Skin epidermis (tissue), 12 donors: ENCODE data around the gene SLC39A12.
A peak's percentile ranks its signal among the peaks of the same experiment; 100 is the strongest.
"Not testable (repeated sequence)": the region's sequence is repeated elsewhere in the genome, so short reads cannot be mapped to it uniquely, and the experiment has no call there.

ENCODE experiments used
- H3K27ac ChIP-seq, 21 experiments: fragments of 200-600 bp; sonication (generic) in 11 of 21; one replicate each; pipeline ENCODE4 v1.5.0; 2020; ENCODE audit warnings: mild to moderate bottlenecking in 3 of 21, inconsistent platforms in 2 of 21, moderate library complexity in 2 of 21
- H3K4me3 ChIP-seq, 7 experiments: fragments of 200-600 bp; sonication (generic) in 2 of 7; one replicate each; pipeline ENCODE4 v1.5.0; 2020; ENCODE audit warnings: inconsistent platforms in 2 of 7, mild to moderate bottlenecking in 2 of 7, moderate library complexity in 1 of 7

The SLC39A12 gene

GRCh38 chr10:17951868-17952371 lies at the start of gene SLC39A12:
Gene SLC39A12 (plus strand): TSS chr10:17951918. CDS start chr10:17953277, 1,359 bp downstream.
- no peak within 1 kb of the TSS for H3K27ac ChIP-seq

GRCh38 chr10:17904564-17904963 lies 47.2 kb upstream of the SLC39A12 start:
- Histone ChIP-seq H3K4me3 (no peak overlapping the region), H3K27ac (peak overlapping the region in 5 of 21 experiments; percentile 2 to 25 (median 12))

More at GRCh38 chr10:17951868-17952371, at the start of gene SLC39A12:
- H3K4me3 ChIP-seq: no peak within 1 kb of the TSS

- Histone ChIP-seq H3K27ac (no peak overlapping the region), H3K4me3 (no peak overlapping the region)
These were observed 46.2 kb upstream of the SLC39A12 start for GRCh38 chr10:17905491-17905890.

GRCh38 chr10:17906002-17906401 lies 45.7 kb upstream of the SLC39A12 start:
- Histone ChIP-seq H3K27ac (no peak overlapping the region), H3K4me3 (no peak overlapping the region)

GRCh38 chr10:17907641-17908040 lies 44.1 kb upstream of the SLC39A12 start:
- H3K27ac ChIP-seq: no peak overlapping the region
- no peak overlapping the region for H3K4me3 ChIP-seq

GRCh38 chr10:17910125-17910789 lies 41.5 kb upstream of the SLC39A12 start:
- Histone ChIP-seq H3K4me3 (no peak overlapping the region), H3K27ac (no peak overlapping the region)

GRCh38 chr10:17912754-17913153 lies 39.0 kb upstream of the SLC39A12 start:
- Histone ChIP-seq H3K27ac (no peak overlapping the region), H3K4me3 (no peak overlapping the region)

- Histone ChIP-seq H3K27ac (no peak overlapping the region), H3K4me3 (no peak overlapping the region)
These were observed 38.1 kb upstream of the SLC39A12 start for GRCh38 chr10:17913604-17914003.

GRCh38 chr10:17914169-17915045 lies 37.3 kb upstream of the SLC39A12 start:
- no peak overlapping the region for H3K4me3 ChIP-seq
- H3K27ac ChIP-seq: no peak overlapping the region

- H3K4me3 ChIP-seq: no peak overlapping the region
- no peak overlapping the region for H3K27ac ChIP-seq
These were observed 36.5 kb upstream of the SLC39A12 start for GRCh38 chr10:17915181-17915580.

- no peak overlapping the region for H3K27ac ChIP-seq
- no peak overlapping the region for H3K4me3 ChIP-seq
These were observed 33.4 kb upstream of the SLC39A12 start for GRCh38 chr10:17918187-17918903.

- H3K4me3 ChIP-seq: no peak overlapping the region
- H3K27ac ChIP-seq: no peak overlapping the region
These were observed 30.3 kb upstream of the SLC39A12 start for GRCh38 chr10:17921378-17921777.

GRCh38 chr10:17923728-17924127 lies 28.0 kb upstream of the SLC39A12 start:
- Histone ChIP-seq H3K27ac (peak overlapping the region in 1 of 21 experiments; percentile 48), H3K4me3 (no peak overlapping the region)

- no peak overlapping the region for H3K27ac ChIP-seq
- no peak overlapping the region for H3K4me3 ChIP-seq
These were observed 8.5 kb upstream of the SLC39A12 start for GRCh38 chr10:17943033-17943745.

GRCh38 chr10:17950269-17950668 lies 1.4 kb upstream of the SLC39A12 start:
- not testable (repeated sequence) for H3K27ac ChIP-seq, H3K4me3 ChIP-seq

GRCh38 chr10:17950726-17951125 lies 992 bp upstream of the SLC39A12 start:
- H3K27ac ChIP-seq: no peak overlapping the region
- no peak overlapping the region for H3K4me3 ChIP-seq

GRCh38 chr10:17954372-17954771 lies 2.7 kb downstream of the SLC39A12 start:
- not testable (repeated sequence) for H3K4me3 ChIP-seq, H3K27ac ChIP-seq

GRCh38 chr10:17954861-17955260 lies 3.1 kb downstream of the SLC39A12 start:
- H3K27ac ChIP-seq: no peak overlapping the region

GRCh38 chr10:17958049-17958448 lies 6.3 kb downstream of the SLC39A12 start:
- Histone ChIP-seq H3K4me3 (no peak overlapping the region), H3K27ac (no peak overlapping the region)

More at GRCh38 chr10:17954861-17955260, 3.1 kb downstream of the SLC39A12 start:
- no peak overlapping the region for H3K4me3 ChIP-seq
